ENCODE results near the gene SMU1.

DNA sequence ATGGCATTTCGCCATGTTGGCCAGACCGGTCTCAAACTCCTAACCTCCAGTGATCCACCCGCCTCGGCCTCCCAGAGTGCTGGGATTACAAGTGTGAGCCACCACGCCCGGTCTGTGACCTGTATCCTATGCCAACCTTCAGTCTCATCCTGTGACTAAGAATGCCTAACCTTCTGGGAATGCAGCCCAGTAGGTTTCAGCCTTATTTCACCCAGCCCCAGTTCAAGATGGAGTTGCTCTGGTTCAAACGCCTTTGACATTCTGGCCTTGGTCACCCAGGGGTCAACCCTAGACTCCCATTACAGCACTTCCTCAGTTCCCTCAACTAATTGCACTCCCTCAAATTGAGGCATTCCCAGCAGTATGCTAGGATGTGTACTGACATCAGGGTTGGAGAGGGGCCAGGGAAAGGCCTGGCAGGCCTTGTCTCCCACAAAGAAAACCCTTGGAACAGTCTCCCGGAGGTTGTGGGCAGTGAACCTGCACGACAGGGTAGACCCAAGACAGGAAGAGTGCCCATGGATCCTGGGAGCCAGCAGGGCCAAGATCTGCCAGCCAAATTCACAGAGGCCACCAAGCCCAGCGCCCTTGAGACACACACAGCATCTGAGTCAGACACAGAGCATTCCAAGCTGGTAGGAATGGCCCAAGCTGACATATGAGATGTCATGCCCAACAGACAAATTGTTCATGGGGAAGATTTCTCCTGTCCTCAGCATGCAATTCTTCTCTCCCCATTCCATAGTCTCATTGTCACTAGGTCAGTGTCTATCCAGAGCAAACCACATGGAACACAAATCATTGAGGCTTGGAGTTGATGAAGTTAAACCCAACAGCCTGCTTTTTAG is 24.9 kb upstream of the SMU1 start:
- TF ChIP-seq GLIS3 (CRISPR knock-in tag; IDR thresholded peaks at IDR 0.05) (no peak), BACH2 (CRISPR knock-in tag; IDR thresholded peaks at IDR 0.05; ENCODE audit: borderline replicate concordance) (no peak), ZC3H10 (CRISPR knock-in tag; IDR thresholded peaks at IDR 0.05) (no peak), TCF4 (CRISPR knock-in tag; IDR thresholded peaks at IDR 0.05; ENCODE audit: borderline replicate concordance) (no peak), ZFP3 (CRISPR knock-in tag; IDR thresholded peaks at IDR 0.05) (peak; percentile 65; the same call in 1 of the 2 replicates), ZNF565 (CRISPR knock-in tag; conservative IDR thresholded peaks at IDR 0.05; ENCODE audit: low read depth) (no peak), ZNF70 (CRISPR knock-in tag; IDR thresholded peaks at IDR 0.05) (no peak), OSR1 (CRISPR knock-in tag; IDR thresholded peaks at IDR 0.05) (peak; percentile 75; the same call in 1 of the 2 replicates), ZNF8 (CRISPR knock-in tag; IDR thresholded peaks at IDR 0.05) (no peak), TOX (CRISPR knock-in tag; IDR thresholded peaks at IDR 0.05; ENCODE audit: borderline replicate concordance) (0 out of 2 replicates have a peak, but pooled peaks have one; percentile 35), RARB (CRISPR knock-in tag; IDR thresholded peaks at IDR 0.05) (peak; percentile 38; the same call in 1 of the 2 replicates), PPARA (CRISPR knock-in tag; IDR thresholded peaks at IDR 0.05; ENCODE audit: borderline replicate concordance) (no peak)
- TF ChIP-seq, protein P1, sequence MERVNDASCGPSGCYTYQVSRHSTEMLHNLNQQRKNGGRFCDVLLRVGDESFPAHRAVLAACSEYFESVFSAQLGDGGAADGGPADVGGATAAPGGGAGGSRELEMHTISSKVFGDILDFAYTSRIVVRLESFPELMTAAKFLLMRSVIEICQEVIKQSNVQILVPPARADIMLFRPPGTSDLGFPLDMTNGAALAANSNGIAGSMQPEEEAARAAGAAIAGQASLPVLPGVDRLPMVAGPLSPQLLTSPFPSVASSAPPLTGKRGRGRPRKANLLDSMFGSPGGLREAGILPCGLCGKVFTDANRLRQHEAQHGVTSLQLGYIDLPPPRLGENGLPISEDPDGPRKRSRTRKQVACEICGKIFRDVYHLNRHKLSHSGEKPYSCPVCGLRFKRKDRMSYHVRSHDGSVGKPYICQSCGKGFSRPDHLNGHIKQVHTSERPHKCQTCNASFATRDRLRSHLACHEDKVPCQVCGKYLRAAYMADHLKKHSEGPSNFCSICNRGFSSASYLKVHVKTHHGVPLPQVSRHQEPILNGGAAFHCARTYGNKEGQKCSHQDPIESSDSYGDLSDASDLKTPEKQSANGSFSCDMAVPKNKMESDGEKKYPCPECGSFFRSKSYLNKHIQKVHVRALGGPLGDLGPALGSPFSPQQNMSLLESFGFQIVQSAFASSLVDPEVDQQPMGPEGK (CRISPR knock-in tag; IDR thresholded peaks at IDR 0.05; ENCODE audit: borderline replicate concordance), result no peak
- TF ChIP-seq, protein P2, sequence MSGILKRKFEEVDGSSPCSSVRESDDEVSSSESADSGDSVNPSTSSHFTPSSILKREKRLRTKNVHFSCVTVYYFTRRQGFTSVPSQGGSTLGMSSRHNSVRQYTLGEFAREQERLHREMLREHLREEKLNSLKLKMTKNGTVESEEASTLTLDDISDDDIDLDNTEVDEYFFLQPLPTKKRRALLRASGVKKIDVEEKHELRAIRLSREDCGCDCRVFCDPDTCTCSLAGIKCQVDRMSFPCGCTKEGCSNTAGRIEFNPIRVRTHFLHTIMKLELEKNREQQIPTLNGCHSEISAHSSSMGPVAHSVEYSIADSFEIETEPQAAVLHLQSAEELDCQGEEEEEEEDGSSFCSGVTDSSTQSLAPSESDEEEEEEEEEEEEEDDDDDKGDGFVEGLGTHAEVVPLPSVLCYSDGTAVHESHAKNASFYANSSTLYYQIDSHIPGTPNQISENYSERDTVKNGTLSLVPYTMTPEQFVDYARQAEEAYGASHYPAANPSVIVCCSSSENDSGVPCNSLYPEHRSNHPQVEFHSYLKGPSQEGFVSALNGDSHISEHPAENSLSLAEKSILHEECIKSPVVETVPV (CRISPR knock-in tag; IDR thresholded peaks at IDR 0.05), result no peak
